ENCODE results near the gene PRKCZ.

- TF ChIP-seq CTCF (IDR thresholded peaks at IDR 0.05), result no peak
- no peak for TF ChIP-seq POLR2A (IDR thresholded peaks at IDR 0.05)
These were observed 3.1 kb upstream of the PRKCZ start for GRCh38 chr1:2046953-2047748.

Data from uterus (tissue), 2 donors.